ENCODE data around the gene LDLRAD4.
"Not testable (repeated sequence)": the region's sequence is repeated elsewhere in the genome, so short reads cannot be mapped to it uniquely, and the experiment has no call there.

Gene LDLRAD4

GRCh38 chr18:13483316-13484270 is 265.0 kb downstream of the LDLRAD4 start:
- no peak for DNase-seq (ENCODE audit: low read depth in 2 of 2)

GRCh38 chr18:13485182-13485581 is 266.6 kb downstream of the LDLRAD4 start:
- no peak for DNase-seq (ENCODE audit: low read depth in 2 of 2)

- no peak for DNase-seq (ENCODE audit: low read depth in 2 of 2)
These were observed 267.0 kb downstream of the LDLRAD4 start for GRCh38 chr18:13485604-13486003.

- no peak for DNase-seq (ENCODE audit: low read depth in 2 of 2)
These were observed 267.7 kb downstream of the LDLRAD4 start for GRCh38 chr18:13486284-13486683.

- no peak for DNase-seq (ENCODE audit: low read depth in 2 of 2)
These were observed 268.1 kb downstream of the LDLRAD4 start for GRCh38 chr18:13486686-13487085.

GRCh38 chr18:13487237-13487636 is 268.7 kb downstream of the LDLRAD4 start:
- no peak for DNase-seq (ENCODE audit: low read depth in 2 of 2)

GRCh38 chr18:13488281-13488929 is 269.8 kb downstream of the LDLRAD4 start:
- DNase-seq (ENCODE audit: low read depth in 2 of 2) = no peak

GRCh38 chr18:13489303-13489702 is 270.7 kb downstream of the LDLRAD4 start:
- not testable (repeated sequence) for DNase-seq (ENCODE audit: low read depth in 2 of 2)

GRCh38 chr18:13491138-13491537 is 272.6 kb downstream of the LDLRAD4 start:
- DNase-seq (ENCODE audit: low read depth in 2 of 2) = no peak

GRCh38 chr18:13492314-13492713 is 273.8 kb downstream of the LDLRAD4 start:
- no peak for DNase-seq (ENCODE audit: low read depth in 2 of 2)

GRCh38 chr18:13493079-13493478 is 274.5 kb downstream of the LDLRAD4 start:
- DNase-seq (ENCODE audit: low read depth in 2 of 2) = no peak

- DNase-seq (ENCODE audit: low read depth in 2 of 2) = no peak
These were observed 275.2 kb downstream of the LDLRAD4 start for GRCh38 chr18:13493725-13494124.

- no peak for DNase-seq (ENCODE audit: low read depth in 2 of 2)
These were observed 276.4 kb downstream of the LDLRAD4 start for GRCh38 chr18:13494871-13495445.

- DNase-seq (ENCODE audit: low read depth in 2 of 2) = no peak
These were observed 277.4 kb downstream of the LDLRAD4 start for GRCh38 chr18:13495961-13496360.

GRCh38 chr18:13496691-13497281 is 278.2 kb downstream of the LDLRAD4 start:
- DNase-seq (ENCODE audit: low read depth in 2 of 2) = no peak

- no peak for DNase-seq (ENCODE audit: low read depth in 2 of 2)
These were observed 281.2 kb downstream of the LDLRAD4 start for GRCh38 chr18:13499803-13500202.

GRCh38 chr18:13500227-13500865 is 281.8 kb downstream of the LDLRAD4 start:
- DNase-seq (ENCODE audit: low read depth in 2 of 2) = no peak

- DNase-seq (ENCODE audit: low read depth in 2 of 2) = no peak
These were observed 282.4 kb downstream of the LDLRAD4 start for GRCh38 chr18:13500869-13501542.

- no peak for DNase-seq (ENCODE audit: low read depth in 2 of 2)
These were observed 283.0 kb downstream of the LDLRAD4 start for GRCh38 chr18:13501543-13501887.

GRCh38 chr18:13501891-13502290 is 283.3 kb downstream of the LDLRAD4 start:
- DNase-seq (ENCODE audit: low read depth in 2 of 2) = no peak

GRCh38 chr18:13502585-13502984 is 284.0 kb downstream of the LDLRAD4 start:
- DNase-seq (ENCODE audit: low read depth in 2 of 2) = no peak
